GM19463 (cell line): ENCODE data around the gene CLCF1.
A peak's percentile ranks its signal among the peaks of the same experiment; 100 is the strongest.

Experiments used
- ATAC-seq: cut with Tn5 transposase; IDR thresholded peaks from one replicate; pipeline ENCODE4 v1.9.1; 2021; ENCODE audit warnings: mild to moderate bottlenecking, moderate library complexity; ENCODE audit not compliant: unreplicated experiment

CLCF1 gene

GRCh38 chr11:67364169-67364568 is 9.2 kb downstream of the CLCF1 start:
- ATAC-seq: no peak

GRCh38 chr11:67357831-67358670 is 15.3 kb downstream of the CLCF1 start:
- ATAC-seq: no peak

- ATAC-seq: no peak
Measured at GRCh38 chr11:67356864-67357561, 16.4 kb downstream of the CLCF1 start.

- ATAC-seq: no peak
Measured at GRCh38 chr11:67356387-67356863, 17.0 kb downstream of the CLCF1 start.

GRCh38 chr11:67355794-67356386 is 17.5 kb downstream of the CLCF1 start:
- ATAC-seq: no peak

- no peak for ATAC-seq
Measured at GRCh38 chr11:67355023-67355793, 18.2 kb downstream of the CLCF1 start.

GRCh38 chr11:67354075-67355022 is 19.0 kb downstream of the CLCF1 start:
- no peak for ATAC-seq

GRCh38 chr11:67353317-67354074 is 19.9 kb downstream of the CLCF1 start, which contains the start of gene POLD4:
POLD4 (minus strand) TSS chr11:67353546; CDS start chr11:67353399, 147 bp downstream.
- ATAC-seq: peak; percentile 79

- peak; percentile 3 for ATAC-seq
Measured at GRCh38 chr11:67352546-67353316, 20.7 kb downstream of the CLCF1 start.

- no peak for ATAC-seq
Measured at GRCh38 chr11:67351275-67352005, 22.0 kb downstream of the CLCF1 start.

GRCh38 chr11:67349928-67350465 is 23.4 kb downstream of the CLCF1 start:
- ATAC-seq: no peak

GRCh38 chr11:67349457-67349856 is 23.9 kb downstream of the CLCF1 start:
- no peak for ATAC-seq

- no peak for ATAC-seq
Measured at GRCh38 chr11:67349036-67349435, 24.4 kb downstream of the CLCF1 start.

- no peak for ATAC-seq
Measured at GRCh38 chr11:67347964-67348749, 25.2 kb downstream of the CLCF1 start.

- no peak for ATAC-seq
Measured at GRCh38 chr11:67345920-67346819, 27.2 kb downstream of the CLCF1 start.
